Transverse colon (tissue), 3 donors: ENCODE data around the gene FBLN2.

Source experiments
- EP300 ChIP-seq: sonication (generic); formaldehyde crosslinking; IDR thresholded peaks from one replicate; pipeline ENCODE4 v1.6.1; 2017; ENCODE audit warnings: antibody characterized with exemption, low read depth
- POLR2A ChIP-seq: fragments of 450-650 bp; IDR thresholded peaks from one replicate; pipeline ENCODE4 v1.6.1; 2016; ENCODE audit warnings: antibody characterized with exemption, mild to moderate bottlenecking, moderate library complexity
- TF ChIP-seq, protein P1 (sequence below), 5 experiments: fragments of 200-600 bp in 3 of 5; fragments of 450-650 bp in 2 of 5; sonication (generic) in 3 of 5; IDR thresholded peaks; 1 replicate in 2 of 5; 2 replicates in 3 of 5; pipeline ENCODE4 v1.5.1; 2016 to 2017; ENCODE audit warnings: antibody characterized with exemption in 5 of 5, inconsistent platforms in 3 of 5, mild to moderate bottlenecking in 2 of 5, moderate library complexity in 1 of 5

- TF ChIP-seq, protein P1, sequence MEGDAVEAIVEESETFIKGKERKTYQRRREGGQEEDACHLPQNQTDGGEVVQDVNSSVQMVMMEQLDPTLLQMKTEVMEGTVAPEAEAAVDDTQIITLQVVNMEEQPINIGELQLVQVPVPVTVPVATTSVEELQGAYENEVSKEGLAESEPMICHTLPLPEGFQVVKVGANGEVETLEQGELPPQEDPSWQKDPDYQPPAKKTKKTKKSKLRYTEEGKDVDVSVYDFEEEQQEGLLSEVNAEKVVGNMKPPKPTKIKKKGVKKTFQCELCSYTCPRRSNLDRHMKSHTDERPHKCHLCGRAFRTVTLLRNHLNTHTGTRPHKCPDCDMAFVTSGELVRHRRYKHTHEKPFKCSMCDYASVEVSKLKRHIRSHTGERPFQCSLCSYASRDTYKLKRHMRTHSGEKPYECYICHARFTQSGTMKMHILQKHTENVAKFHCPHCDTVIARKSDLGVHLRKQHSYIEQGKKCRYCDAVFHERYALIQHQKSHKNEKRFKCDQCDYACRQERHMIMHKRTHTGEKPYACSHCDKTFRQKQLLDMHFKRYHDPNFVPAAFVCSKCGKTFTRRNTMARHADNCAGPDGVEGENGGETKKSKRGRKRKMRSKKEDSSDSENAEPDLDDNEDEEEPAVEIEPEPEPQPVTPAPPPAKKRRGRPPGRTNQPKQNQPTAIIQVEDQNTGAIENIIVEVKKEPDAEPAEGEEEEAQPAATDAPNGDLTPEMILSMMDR (IDR thresholded peaks at IDR 0.05) = no peak
- TF ChIP-seq POLR2A = no peak
- TF ChIP-seq EP300 = no peak
These were observed 46.2 kb upstream of the FBLN2 start for GRCh38 chr3:13502791-13503060.
